ENCODE results near the gene ZNF135. TPM values are rescaled to one million over a fixed set of nuclear protein-coding genes. Genes with fewer than 3 reads are reported as not detected.

Gene ZNF135
- total RNA-seq, 1 experiment from 2014 or later: not detected

- H3K9me3 Mint-ChIP-seq (ENCODE audit: low read depth, unreplicated experiment): peaks cover 21% of the 10 kb centered on the region
- no peak for TF ChIP-seq CTCF (IDR thresholded peaks at IDR 0.05; ENCODE audit: unreplicated experiment)
- no peaks in the 10 kb centered on the region for H3K4me1 Mint-ChIP-seq (ENCODE audit: low read depth, unreplicated experiment)
- intact Hi-C loops (cut with micrococcal nuclease; ENCODE audit: unreplicated experiment): no loop called here
- DNase-seq: no peak
- H3K27ac Mint-ChIP-seq (ENCODE audit: unreplicated experiment): no peak overlapping the region
- BruUV-seq (replicated peaks): no TSS peak
- peaks cover 8% of the 10 kb centered on the region for H3K36me3 Mint-ChIP-seq (ENCODE audit: insufficient read depth, unreplicated experiment)
- no peaks in the 10 kb centered on the region for H3K27me3 Mint-ChIP-seq (ENCODE audit: unreplicated experiment)
- CTCF ChIA-PET: no interaction called here
- H3K4me3 Mint-ChIP-seq (ENCODE audit: low read depth, unreplicated experiment): no peak overlapping the region
Measured at GRCh38 chr19:58014141-58014540, 44.9 kb upstream of the ZNF135 start.

GRCh38 chr19:58020129-58020528, 39.0 kb upstream of the ZNF135 start:
- no peak for TF ChIP-seq CTCF (IDR thresholded peaks at IDR 0.05; ENCODE audit: unreplicated experiment)
- H3K36me3 Mint-ChIP-seq (ENCODE audit: insufficient read depth, unreplicated experiment): no peaks in the 10 kb centered on the region
- H3K27ac Mint-ChIP-seq (ENCODE audit: unreplicated experiment): no peak overlapping the region
- H3K9me3 Mint-ChIP-seq (ENCODE audit: low read depth, unreplicated experiment): peaks cover 14% of the 10 kb centered on the region
- intact Hi-C loops (cut with micrococcal nuclease; ENCODE audit: unreplicated experiment): no loop called here
- CTCF ChIA-PET: no interaction called here
- no peaks in the 10 kb centered on the region for H3K27me3 Mint-ChIP-seq (ENCODE audit: unreplicated experiment)
- no peaks in the 10 kb centered on the region for H3K4me1 Mint-ChIP-seq (ENCODE audit: low read depth, unreplicated experiment)
- no TSS peak for BruUV-seq (replicated peaks)
- no peak for DNase-seq
- H3K4me3 Mint-ChIP-seq (ENCODE audit: low read depth, unreplicated experiment): no peak overlapping the region

GRCh38 chr19:58021541-58022282, 37.4 kb upstream of the ZNF135 start:
- no peak for DNase-seq
- intact Hi-C loops (cut with micrococcal nuclease; ENCODE audit: unreplicated experiment): no loop called here
- H3K27me3 Mint-ChIP-seq (ENCODE audit: unreplicated experiment): no peaks in the 10 kb centered on the region
- H3K36me3 Mint-ChIP-seq (ENCODE audit: insufficient read depth, unreplicated experiment): no peaks in the 10 kb centered on the region
- H3K9me3 Mint-ChIP-seq (ENCODE audit: low read depth, unreplicated experiment): peaks cover 13% of the 10 kb centered on the region
- no peak overlapping the region for H3K27ac Mint-ChIP-seq (ENCODE audit: unreplicated experiment)
- H3K4me1 Mint-ChIP-seq (ENCODE audit: low read depth, unreplicated experiment): no peaks in the 10 kb centered on the region
- BruUV-seq (replicated peaks): no TSS peak
- H3K4me3 Mint-ChIP-seq (ENCODE audit: low read depth, unreplicated experiment): no peak overlapping the region
- CTCF ChIA-PET: no interaction called here
- no peak for TF ChIP-seq CTCF (IDR thresholded peaks at IDR 0.05; ENCODE audit: unreplicated experiment)

- H3K36me3 Mint-ChIP-seq (ENCODE audit: insufficient read depth, unreplicated experiment): no peaks in the 10 kb centered on the region
- no peak overlapping the region for H3K27ac Mint-ChIP-seq (ENCODE audit: unreplicated experiment)
- intact Hi-C loops (cut with micrococcal nuclease; ENCODE audit: unreplicated experiment): no loop called here
- no peaks in the 10 kb centered on the region for H3K4me1 Mint-ChIP-seq (ENCODE audit: low read depth, unreplicated experiment)
- CTCF ChIA-PET: no interaction called here
- no peaks in the 10 kb centered on the region for H3K27me3 Mint-ChIP-seq (ENCODE audit: unreplicated experiment)
- no peak for DNase-seq
- TF ChIP-seq CTCF (IDR thresholded peaks at IDR 0.05; ENCODE audit: unreplicated experiment): no peak
- no TSS peak for BruUV-seq (replicated peaks)
- H3K9me3 Mint-ChIP-seq (ENCODE audit: low read depth, unreplicated experiment): peaks cover 13% of the 10 kb centered on the region
- H3K4me3 Mint-ChIP-seq (ENCODE audit: low read depth, unreplicated experiment): no peak overlapping the region
Measured at GRCh38 chr19:58022283-58022660, 36.8 kb upstream of the ZNF135 start.
